GM12873 (cell line): ENCODE measurements around the gene CASP8AP2.

ENCODE experiments used
- TF ChIP-seq, protein P1 (sequence below): IDR thresholded peaks from 2 replicates; pipeline ENCODE4 v1.5.1; 2012; ENCODE audit warnings: low read depth, mild to moderate bottlenecking, moderate library complexity, low read length, control low read depth; ENCODE audit not compliant: insufficient read depth; ENCODE audit errors: missing control alignments

Gene CASP8AP2

GRCh38 chr6:89874438-89874837 lies 44.8 kb downstream of the CASP8AP2 start:
- TF ChIP-seq, protein P1, sequence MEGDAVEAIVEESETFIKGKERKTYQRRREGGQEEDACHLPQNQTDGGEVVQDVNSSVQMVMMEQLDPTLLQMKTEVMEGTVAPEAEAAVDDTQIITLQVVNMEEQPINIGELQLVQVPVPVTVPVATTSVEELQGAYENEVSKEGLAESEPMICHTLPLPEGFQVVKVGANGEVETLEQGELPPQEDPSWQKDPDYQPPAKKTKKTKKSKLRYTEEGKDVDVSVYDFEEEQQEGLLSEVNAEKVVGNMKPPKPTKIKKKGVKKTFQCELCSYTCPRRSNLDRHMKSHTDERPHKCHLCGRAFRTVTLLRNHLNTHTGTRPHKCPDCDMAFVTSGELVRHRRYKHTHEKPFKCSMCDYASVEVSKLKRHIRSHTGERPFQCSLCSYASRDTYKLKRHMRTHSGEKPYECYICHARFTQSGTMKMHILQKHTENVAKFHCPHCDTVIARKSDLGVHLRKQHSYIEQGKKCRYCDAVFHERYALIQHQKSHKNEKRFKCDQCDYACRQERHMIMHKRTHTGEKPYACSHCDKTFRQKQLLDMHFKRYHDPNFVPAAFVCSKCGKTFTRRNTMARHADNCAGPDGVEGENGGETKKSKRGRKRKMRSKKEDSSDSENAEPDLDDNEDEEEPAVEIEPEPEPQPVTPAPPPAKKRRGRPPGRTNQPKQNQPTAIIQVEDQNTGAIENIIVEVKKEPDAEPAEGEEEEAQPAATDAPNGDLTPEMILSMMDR: no peak

DNA sequence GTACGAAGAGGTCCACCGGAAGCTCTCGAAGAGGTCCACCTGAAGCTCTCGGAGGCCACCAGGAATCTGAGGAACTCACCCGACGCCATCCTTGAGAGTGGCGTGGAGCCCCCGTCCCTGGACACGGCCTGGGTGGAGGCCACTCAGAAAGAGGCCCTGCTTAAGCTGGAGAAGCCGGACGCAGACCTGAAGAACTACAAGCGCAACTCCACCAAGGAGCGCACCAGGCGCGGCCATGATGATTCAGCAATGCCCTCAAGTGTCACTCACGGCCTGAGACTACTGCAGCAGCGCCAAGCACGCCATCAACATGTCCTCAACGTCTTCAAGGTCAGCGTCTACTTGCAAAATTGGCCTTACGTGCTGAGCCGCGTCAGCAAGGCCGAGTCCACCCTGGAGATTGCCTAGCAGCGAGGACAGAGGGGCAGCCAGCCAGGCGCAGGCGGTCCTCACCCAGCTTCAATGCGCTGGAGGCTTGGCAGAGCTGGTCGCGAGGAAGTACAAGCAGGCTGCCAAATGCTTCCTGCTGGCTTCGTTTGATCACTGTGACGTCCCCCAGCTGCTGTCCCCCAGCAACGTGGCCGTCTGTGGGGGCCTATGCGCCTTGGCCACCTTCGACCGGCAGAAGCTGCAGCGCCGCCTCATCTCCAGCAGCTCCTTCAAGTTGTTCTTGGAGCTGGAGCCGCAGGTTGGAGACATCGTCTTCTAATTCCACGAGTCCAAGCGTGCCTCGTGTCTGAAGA lies 56.9 kb downstream of the CASP8AP2 start:
- TF ChIP-seq, protein P1: no peak

DNA sequence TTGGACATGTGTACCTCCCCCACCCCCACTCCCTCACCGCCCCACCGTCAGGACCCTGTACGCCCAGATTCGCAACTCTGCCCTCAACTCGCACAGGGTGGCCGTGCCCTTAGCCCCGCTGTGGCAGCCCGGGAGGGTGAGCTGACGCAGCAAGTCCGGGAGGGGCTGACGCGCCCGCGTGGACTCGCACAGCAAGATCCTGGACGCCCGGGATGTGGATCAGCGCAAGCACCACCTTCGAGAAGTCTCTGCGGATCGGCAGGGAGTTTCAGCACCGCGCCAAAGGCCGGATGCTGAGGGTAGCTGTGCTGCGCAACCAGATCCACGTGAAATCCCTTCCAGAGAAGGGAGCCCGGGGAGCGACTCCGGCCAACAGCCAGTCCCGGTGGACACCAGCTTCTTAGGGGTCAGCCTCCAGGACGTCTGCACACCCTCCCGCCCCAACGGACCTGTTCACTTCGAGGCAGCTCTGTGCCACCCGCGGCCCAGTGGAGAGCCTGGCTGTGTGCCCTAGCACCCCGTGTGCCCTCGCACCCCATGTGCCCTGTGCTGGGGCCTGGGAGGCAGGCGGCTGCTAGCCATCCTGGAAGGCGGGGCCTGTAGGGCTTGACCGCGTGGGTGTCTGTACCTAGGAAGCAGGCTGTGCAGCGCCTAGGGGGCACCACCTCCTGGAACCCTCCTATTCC lies 57.9 kb downstream of the CASP8AP2 start:
- TF ChIP-seq, protein P1: no peak

DNA sequence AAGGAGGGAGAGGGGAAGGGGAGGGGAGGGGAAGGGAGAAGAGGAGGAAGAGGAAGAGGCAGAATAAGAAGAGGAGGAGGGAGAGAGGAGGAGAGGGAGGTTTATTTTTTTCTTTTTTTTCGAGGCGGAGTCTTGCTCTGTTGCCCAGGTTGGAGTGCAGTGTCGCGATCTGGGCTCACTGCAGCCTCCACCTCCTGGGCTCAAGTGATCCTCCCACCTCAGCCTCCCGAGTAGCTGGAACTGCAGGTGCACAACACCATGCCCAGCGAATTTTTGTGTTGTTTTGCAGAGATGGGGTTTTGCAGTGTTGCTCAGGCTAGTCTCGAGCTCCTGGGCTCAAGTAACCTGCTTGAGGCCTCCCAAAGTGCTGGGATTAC lies 58.4 kb downstream of the CASP8AP2 start:
- TF ChIP-seq, protein P1: no peak

DNA sequence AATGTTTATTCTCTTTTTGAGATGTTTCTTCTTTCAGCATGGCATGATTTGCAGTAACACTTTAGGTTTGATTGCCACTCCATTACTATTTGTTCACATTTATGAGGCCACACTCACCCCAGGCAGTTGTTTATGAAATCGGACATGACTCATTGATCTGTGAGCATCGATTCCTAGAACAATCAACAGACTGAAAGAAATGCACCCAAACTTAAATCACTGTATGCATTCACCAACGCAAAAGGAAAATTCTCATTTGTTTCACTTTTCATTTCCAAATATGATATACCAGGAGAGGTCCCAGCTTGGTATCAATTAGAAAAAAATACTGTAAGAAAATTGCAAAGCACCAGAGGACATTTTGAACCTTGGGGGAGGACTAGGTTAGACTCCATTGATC lies 59.2 kb downstream of the CASP8AP2 start:
- TF ChIP-seq, protein P1: no peak

DNA sequence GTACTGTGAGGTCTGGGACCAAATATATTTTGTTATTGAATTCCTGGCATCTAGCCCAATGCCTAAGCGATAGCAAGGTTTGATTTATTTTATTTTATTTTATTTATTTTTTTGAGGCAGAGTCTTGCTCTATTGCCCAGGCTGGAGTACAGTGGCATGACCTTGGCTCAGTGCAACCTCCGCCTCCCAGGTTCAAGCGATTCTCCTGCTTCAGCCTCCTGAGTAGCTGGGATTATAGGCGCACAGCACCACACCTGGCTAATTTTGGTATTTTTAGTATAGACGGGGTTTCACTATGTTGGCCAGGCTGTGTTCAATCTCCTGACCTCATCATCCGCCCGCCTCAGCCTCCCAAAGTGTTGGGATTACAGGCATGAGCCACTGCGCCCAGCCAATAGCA lies 62.9 kb downstream of the CASP8AP2 start:
- TF ChIP-seq, protein P1: peak; percentile 30

DNA sequence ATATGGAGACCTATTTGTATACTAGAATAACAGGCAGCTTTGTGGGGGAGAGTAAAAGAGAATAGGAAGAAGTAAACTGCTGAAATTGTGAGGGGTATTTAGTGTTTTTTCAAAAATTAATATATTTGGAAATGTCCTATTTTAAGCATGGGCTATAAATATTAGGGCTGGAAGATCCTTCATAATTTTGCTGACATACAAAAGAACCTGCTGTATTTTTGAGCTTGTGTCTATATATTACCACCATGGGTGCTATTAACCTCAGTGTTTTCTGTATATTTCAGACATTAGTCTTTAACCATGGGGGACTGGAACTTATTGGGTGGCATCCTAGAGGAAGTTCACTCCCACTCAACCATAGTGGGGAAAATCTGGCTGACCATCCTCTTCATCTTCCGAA lies 64.5 kb downstream of the CASP8AP2 start, which contains the start of gene GJA10:
Gene GJA10 (plus strand): TSS at position 301 of the 400 bp plus-strand sequence. CDS start 0 bp downstream, at position 301.
- TF ChIP-seq, protein P1: no peak
